Measurements from ENCODE around the gene ASMT.

The ASMT gene

DNA sequence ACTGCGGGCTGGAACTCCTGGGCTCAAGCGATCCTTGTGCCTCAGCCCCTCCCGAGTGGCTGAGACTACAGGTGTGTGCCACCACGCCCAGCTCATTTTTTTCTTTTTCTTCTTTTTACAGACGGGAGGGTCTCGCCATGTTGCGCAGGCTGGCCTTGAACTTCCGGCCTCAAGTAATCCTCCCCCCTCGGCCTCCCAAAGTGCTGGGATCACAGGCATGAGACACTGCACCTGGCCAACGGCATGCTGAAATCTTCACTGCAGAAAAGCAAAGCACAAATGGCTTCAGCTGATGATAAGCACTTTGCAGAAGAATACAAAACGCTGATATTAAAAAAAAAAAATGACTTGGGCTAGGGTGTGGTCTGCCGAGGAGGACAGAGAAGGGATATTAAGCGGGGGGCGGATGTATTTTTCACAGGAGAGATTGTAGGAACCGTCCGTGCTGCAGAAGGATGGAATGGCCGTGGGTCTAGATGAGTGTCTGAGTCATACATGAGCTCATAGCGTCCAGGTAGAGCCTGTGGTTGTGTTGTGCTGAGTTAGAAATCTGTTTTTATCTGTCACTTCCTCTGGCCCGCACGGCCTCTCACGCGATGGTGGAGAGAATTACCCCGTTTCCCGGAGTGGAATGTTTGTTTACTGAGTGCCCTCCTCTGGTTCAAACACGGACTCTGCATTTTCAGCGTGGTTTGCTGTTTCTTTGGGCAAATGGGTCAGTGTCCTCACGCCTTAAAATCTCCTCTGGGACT lies 32.0 kb upstream of the ASMT start:
- H3K4me3 ChIP-seq (ENCODE audit: low read depth, low read length): no peak overlapping the region
- no peak overlapping the region for H3K27ac ChIP-seq
- H3K27me3 ChIP-seq (ENCODE audit: insufficient read depth, low read depth, severe bottlenecking): no peaks in the 10 kb centered on the region
- H3K36me3 ChIP-seq: no peaks in the 10 kb centered on the region
- H3K9me3 ChIP-seq (ENCODE audit: severe bottlenecking): no peaks in the 10 kb centered on the region
- TF ChIP-seq, protein P1, sequence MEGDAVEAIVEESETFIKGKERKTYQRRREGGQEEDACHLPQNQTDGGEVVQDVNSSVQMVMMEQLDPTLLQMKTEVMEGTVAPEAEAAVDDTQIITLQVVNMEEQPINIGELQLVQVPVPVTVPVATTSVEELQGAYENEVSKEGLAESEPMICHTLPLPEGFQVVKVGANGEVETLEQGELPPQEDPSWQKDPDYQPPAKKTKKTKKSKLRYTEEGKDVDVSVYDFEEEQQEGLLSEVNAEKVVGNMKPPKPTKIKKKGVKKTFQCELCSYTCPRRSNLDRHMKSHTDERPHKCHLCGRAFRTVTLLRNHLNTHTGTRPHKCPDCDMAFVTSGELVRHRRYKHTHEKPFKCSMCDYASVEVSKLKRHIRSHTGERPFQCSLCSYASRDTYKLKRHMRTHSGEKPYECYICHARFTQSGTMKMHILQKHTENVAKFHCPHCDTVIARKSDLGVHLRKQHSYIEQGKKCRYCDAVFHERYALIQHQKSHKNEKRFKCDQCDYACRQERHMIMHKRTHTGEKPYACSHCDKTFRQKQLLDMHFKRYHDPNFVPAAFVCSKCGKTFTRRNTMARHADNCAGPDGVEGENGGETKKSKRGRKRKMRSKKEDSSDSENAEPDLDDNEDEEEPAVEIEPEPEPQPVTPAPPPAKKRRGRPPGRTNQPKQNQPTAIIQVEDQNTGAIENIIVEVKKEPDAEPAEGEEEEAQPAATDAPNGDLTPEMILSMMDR (IDR thresholded peaks at IDR 0.05; ENCODE audit: low read depth, low read length): no peak
- DNase-seq: no peak

DNA sequence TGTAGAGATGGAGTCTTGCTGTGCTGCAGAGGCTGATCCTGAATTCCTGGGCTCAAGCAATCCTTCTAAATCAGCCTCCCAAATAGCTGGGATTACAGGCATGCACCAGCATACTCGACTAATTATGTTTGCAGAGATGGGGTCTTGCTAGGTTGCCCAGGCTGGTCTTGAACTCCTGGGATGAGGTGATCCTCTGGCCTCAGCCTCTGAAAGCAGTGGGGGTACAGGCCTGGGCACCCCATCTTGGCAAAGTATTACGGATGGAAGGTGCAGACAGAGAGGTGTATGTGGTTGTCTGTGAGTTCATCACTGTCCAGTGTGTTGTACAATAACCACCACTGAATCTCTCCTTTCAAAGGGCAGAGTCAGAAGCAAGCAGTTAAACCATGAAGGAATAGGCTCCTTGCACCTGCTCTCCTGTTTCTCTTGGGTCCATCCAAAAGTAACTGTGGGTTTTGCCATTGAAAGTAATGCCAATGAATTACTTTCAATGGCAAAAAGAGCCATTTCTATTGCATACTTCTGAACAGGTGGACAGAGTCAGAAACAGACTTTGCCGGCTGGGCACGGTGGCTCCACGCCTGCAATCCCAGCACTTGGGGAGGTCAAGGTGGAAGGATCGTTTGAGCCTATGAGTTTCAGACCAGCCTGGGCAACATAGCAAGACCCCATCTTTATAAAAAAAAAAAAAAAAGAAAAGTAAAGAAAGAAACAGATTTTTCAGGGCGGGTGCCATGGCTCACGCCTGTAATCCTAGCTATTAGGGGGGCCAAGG lies 30.4 kb upstream of the ASMT start:
- Histone ChIP-seq H3K9me3 (ENCODE audit: severe bottlenecking) (no peaks in the 10 kb centered on the region), H3K27me3 (ENCODE audit: insufficient read depth, low read depth, severe bottlenecking) (no peaks in the 10 kb centered on the region), H3K4me3 (ENCODE audit: low read depth, low read length) (no peak overlapping the region), H3K36me3 (no peaks in the 10 kb centered on the region), H3K27ac (no peak overlapping the region)
- DNase-seq: no peak
- TF ChIP-seq, protein P1 (IDR thresholded peaks at IDR 0.05; ENCODE audit: low read depth, low read length): no peak

DNA sequence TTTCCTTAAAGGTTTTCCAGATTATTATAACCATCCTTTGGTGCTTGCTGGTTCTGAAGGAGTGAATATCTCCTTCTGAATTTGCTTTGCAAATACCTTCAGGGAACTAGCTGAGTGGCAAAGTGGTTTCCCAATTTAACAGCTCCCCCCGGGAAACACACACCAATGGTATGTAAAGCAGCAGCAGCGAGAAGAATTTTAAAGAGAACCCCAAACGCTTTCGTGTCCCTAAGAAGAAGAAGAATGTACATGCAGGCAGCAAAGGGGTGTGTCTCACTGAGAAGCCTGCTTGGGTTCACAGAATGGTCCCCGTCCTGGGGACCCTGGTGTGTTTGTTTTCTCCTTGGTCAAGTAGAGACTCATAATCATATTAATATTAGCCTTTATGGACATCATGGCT lies 27.7 kb upstream of the ASMT start:
- TF ChIP-seq, protein P1 (IDR thresholded peaks at IDR 0.05; ENCODE audit: low read depth, low read length): no peak
- H3K27ac ChIP-seq: no peak overlapping the region
- H3K36me3 ChIP-seq: no peaks in the 10 kb centered on the region
- H3K4me3 ChIP-seq (ENCODE audit: low read depth, low read length): no peak overlapping the region
- no peak for DNase-seq
- H3K27me3 ChIP-seq (ENCODE audit: insufficient read depth, low read depth, severe bottlenecking): no peaks in the 10 kb centered on the region
- H3K9me3 ChIP-seq (ENCODE audit: severe bottlenecking): no peaks in the 10 kb centered on the region

DNA sequence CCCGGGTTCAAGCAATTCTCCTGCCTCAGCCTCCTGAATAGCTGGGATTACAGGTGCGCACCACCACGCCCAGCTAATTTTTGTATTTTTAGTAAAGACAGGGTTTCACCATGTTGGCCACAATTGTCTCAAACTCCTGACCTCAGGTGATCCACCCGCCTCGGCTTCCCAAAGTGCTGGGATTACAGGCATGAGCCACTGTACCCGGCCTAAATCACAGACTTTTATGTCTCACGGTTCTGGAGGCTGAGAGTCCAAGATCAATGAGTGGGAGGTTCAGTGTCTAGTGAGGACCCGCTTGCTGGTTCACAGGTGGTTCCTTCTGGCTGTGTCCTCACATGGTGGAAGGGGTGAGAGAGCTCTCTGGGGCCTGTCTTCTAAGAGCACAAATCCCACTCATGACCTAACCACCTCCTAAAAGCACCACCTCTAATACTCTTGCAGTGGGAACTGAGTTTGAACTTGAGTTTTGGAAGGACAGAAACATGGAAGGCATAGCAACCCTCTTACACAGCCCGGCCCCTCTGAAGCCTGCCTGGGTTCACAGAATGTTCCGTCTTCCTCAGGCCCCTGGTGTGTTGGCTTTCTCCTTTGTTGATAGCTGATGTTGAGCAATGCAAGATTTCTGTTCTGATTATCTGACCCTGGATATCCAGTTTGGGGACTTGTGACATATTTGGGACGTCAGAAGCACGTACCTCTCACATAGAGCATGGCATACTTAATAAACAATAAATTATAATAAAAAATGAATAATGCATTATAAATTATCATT lies 25.3 kb upstream of the ASMT start:
- Histone ChIP-seq H3K36me3 (peaks cover 14% of the 10 kb centered on the region), H3K27ac (no peak overlapping the region), H3K9me3 (ENCODE audit: severe bottlenecking) (no peaks in the 10 kb centered on the region), H3K27me3 (ENCODE audit: insufficient read depth, low read depth, severe bottlenecking) (no peaks in the 10 kb centered on the region), H3K4me3 (ENCODE audit: low read depth, low read length) (no peak overlapping the region)
- TF ChIP-seq, protein P1 (IDR thresholded peaks at IDR 0.05; ENCODE audit: low read depth, low read length): no peak
- DNase-seq: no peak

DNA sequence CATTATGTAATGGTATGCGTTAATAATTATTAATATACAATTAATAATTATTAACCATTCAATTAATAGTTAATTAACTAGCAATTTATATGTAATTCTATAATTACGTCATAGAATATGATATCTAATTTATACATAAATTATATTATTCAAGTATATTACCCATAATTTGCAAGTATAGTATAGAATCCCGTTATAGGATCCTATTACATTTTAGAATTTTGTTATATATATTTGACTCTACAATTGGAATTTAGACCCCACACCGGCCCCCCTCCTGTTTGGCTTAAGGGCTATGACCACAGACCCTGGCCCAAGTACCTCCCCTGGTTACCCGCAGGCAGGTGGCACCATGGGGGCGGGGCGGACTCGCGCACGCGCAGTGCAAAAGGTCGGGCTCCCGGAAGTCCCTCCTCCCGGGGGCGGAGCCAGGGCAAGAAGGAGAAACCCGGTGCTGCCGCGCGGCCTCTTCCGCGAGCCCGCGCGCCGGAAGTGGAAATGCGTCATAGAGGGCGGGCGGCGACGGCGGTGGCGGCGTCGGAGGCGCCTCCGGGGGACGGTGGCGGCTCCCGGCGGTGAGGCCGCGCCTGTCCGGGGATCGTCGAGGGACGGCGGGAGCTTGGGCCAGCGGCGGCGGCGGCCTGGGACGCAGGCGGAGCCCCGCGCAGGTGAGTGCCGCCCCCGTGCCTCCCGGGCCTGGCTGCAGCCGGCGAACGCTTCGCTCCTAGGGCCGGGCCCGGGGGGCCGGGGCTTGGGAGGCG lies 23.6 kb upstream of the ASMT start, which contains the start of gene AKAP17A:
AKAP17A (plus strand) TSS at position 503 of the 761 bp plus-strand sequence. CDS start 1,859 bp downstream, outside the sequence.
- TF ChIP-seq, protein P1 (IDR thresholded peaks at IDR 0.05; ENCODE audit: low read depth, low read length): no peak
- Histone ChIP-seq H3K9me3 (ENCODE audit: severe bottlenecking) (no peaks in the 10 kb centered on the region), H3K27ac (peak within 1 kb of the TSS; percentile 73), H3K36me3 (peaks cover 28% of the 10 kb centered on the region), H3K4me3 (ENCODE audit: low read depth, low read length) (peak within 1 kb of the TSS; percentile 94), H3K27me3 (ENCODE audit: insufficient read depth, low read depth, severe bottlenecking) (no peaks in the 10 kb centered on the region)
- DNase-seq: peak; percentile 98

Measured in WERI-Rb-1 (cell line).